ENCODE data around the gene NUP210L. TPM values are rescaled to one million over a fixed set of nuclear protein-coding genes. Genes with fewer than 3 reads are reported as not detected.

The NUP210L gene
- total RNA-seq, 4 donors from 2014 or later: 0.23 TPM; not detected in 3

DNA sequence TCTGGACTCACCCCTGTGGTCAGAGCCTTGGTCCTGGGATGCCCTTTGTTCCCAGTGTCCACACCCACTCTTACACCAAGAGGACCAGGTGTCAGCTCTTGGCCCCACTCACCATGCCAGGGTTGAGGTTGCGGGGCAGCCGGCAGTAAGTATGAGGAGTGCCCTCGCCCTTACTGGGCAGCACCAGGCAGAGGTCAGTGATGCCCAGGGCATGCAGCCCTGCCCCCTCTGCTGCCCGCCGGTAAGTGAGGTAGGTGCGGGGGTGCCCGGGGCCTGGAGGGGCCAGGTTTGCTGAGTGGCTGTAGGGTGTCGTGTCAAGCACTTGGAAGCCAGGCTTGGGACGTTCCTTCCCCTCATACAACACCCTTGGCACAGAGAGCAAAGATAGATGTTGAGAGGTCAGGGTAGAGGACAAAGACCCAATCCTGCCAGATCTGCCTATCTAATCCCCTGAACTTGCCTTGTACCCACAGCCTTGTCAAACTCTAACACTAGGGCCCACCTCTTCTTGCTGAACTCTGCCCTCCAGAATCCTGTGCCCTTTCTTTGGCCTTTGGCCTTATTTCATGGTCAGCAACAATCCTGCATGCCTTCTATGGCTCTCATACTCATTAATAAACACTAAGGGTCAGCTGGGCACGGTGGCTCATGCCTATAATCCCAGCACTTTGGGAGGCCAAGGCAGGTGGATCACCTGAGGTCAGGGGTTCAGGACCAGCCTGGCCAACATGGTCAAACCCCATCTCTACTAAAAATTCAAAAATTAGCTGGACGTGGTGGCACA is 211.9 kb downstream of the NUP210L start:
- TF ChIP-seq, protein P1, sequence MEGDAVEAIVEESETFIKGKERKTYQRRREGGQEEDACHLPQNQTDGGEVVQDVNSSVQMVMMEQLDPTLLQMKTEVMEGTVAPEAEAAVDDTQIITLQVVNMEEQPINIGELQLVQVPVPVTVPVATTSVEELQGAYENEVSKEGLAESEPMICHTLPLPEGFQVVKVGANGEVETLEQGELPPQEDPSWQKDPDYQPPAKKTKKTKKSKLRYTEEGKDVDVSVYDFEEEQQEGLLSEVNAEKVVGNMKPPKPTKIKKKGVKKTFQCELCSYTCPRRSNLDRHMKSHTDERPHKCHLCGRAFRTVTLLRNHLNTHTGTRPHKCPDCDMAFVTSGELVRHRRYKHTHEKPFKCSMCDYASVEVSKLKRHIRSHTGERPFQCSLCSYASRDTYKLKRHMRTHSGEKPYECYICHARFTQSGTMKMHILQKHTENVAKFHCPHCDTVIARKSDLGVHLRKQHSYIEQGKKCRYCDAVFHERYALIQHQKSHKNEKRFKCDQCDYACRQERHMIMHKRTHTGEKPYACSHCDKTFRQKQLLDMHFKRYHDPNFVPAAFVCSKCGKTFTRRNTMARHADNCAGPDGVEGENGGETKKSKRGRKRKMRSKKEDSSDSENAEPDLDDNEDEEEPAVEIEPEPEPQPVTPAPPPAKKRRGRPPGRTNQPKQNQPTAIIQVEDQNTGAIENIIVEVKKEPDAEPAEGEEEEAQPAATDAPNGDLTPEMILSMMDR (IDR thresholded peaks at IDR 0.05): no peak
- no peak for TF ChIP-seq POLR2A (IDR thresholded peaks at IDR 0.05)
- WGBS, 2 donors: 87 to 89% methylated on average over 9 to 11 of the region's 11 CpGs
- no peak for DNase-seq (ENCODE audit: low spot score in 2 of 2)
- no peak overlapping the region for H3K4me3 ChIP-seq (ENCODE audit: low read depth, poor library complexity, severe bottlenecking)
- intact Hi-C loops (cut with DNase I; ENCODE audit: low total_unique reads): no loop called here

MicroRNAs within 50 kb of the gene (microRNA counts, 767-probe panel; counts per million panel counts)
- 0 to 358 counts per million in 2 donors for microRNA hsa-miR-190b

Small RNA genes lying within 50 kb of the gene (microRNA-seq; reads per million reads assigned to microRNA genes)
- gene MIR190B (ENCODE audit: borderline number of aligned reads in 1 of 2, borderline replicate concordance in 2 of 2) (19.3 to 53.7 reads per million in 2 donors), gene MIR5698 (ENCODE audit: borderline number of aligned reads in 1 of 2, borderline replicate concordance in 2 of 2) (0 to 1.1 reads per million in 2 donors), gene MIR6737 (ENCODE audit: borderline number of aligned reads in 1 of 2, borderline replicate concordance in 2 of 2) (0 reads per million in 2 donors)

Other genes starting within 250 kb of the NUP210L start
- 10 to 100 TPM; 24.1 to 49.3 (median 29.3) TPM for gene GATAD2B, start 232.1 kb downstream of the NUP210L start, total RNA-seq
- gene DENND4B, start 208.4 kb downstream of the NUP210L start, total RNA-seq: 10 to 100 TPM; 18.4 to 31.1 (median 20.5) TPM
- gene CRTC2, start 196.5 kb downstream of the NUP210L start, total RNA-seq: 10 to 100 TPM; 14.3 to 28.1 (median 21.1) TPM
- 100 to 1,000 TPM in 2 of 4 donors, 10 to 100 TPM in 2; 88.6 to 105 (median 98.8) TPM for gene SLC39A1, start 191.5 kb downstream of the NUP210L start, total RNA-seq
- gene CREB3L4, start 187.2 kb downstream of the NUP210L start, total RNA-seq: 10 to 100 TPM; 18.7 to 25.5 (median 22.9) TPM
- 100 to 1,000 TPM; 179 to 218 (median 201) TPM for gene JTB, start 177.4 kb downstream of the NUP210L start, total RNA-seq
- gene RAB13, start 168.7 kb downstream of the NUP210L start, total RNA-seq: 10 to 100 TPM; 15.6 to 29.4 (median 25.4) TPM
- 1,000 to 10,000 TPM; 2,137 to 3,917 (median 3,283) TPM for gene RPS27, start 164.3 kb downstream of the NUP210L start, total RNA-seq
- gene TPM3, start 37.0 kb upstream of the NUP210L start, total RNA-seq: 100 to 1,000 TPM; 119 to 226 (median 181) TPM
- not detected for gene CFAP141, start 51.3 kb upstream of the NUP210L start, total RNA-seq
- 10 to 100 TPM; 46.0 to 74.6 (median 59.4) TPM for gene UBAP2L, start 65.9 kb upstream of the NUP210L start, total RNA-seq
- gene HAX1, start 117.6 kb upstream of the NUP210L start, total RNA-seq: 10 to 100 TPM; 52.7 to 83.4 (median 71.6) TPM
- gene AQP10, start 166.0 kb upstream of the NUP210L start, total RNA-seq: not detected
- gene ATP8B2, start 170.5 kb upstream of the NUP210L start, total RNA-seq: 10 to 100 TPM in 3 of 4 donors, 1 to 10 TPM in 1; 9.1 to 30.8 (median 19.6) TPM

Data from lower leg skin (tissue), 4 donors.